H1 (cell line): ENCODE data around the gene HLA-DQA1. TPM values are rescaled to one million over a fixed set of nuclear protein-coding genes. Genes with fewer than 3 reads are reported as not detected.

Experiments
- CTCF ChIA-PET: fragments of 300-600 bp; sonication (Branson Sonifier 250); formaldehyde crosslinking; loops from one replicate; lab custom pipeline; 2021; ENCODE audit not compliant: partially characterized antibody; lab: Charles Lee
- POLR2A ChIA-PET: fragments of 300-600 bp; sonication (Branson Sonifier 250); formaldehyde crosslinking; loops from one replicate; lab custom pipeline; 2021; ENCODE audit warnings: inconsistent platforms; ENCODE audit not compliant: partially characterized antibody; lab: Charles Lee
- DNase-seq, 2 experiments: peaks; one replicate each; pipeline versions ENCODE4 v3.0.0 to v3.0.0-alpha.2; 2010 to 2022; ENCODE audit warnings: low spot score in 2 of 2, low read depth in 1 of 2, mixed read lengths in 1 of 2
- FAIRE-seq: peaks from 2 replicates; lab custom pipeline; 2011; peaks lifted over from hg19 to GRCh38; lab: Jason Lieb, UNC
- H2AFZ ChIP-seq: 2 replicates; pipeline ENCODE4 v1.8.1; 2012; ENCODE audit warnings: low read length, inconsistent platforms
- H2AK5ac ChIP-seq: 2 replicates; pipeline ENCODE4 v1.6.1; 2013; ENCODE audit warnings: low read depth, low read length
- H2BK120ac ChIP-seq: replicated peaks from 2 replicates; pipeline ENCODE3; 2013; ENCODE audit warnings: low read depth, low read length, inconsistent platforms
- H2BK12ac ChIP-seq: 2 replicates; pipeline ENCODE4 v1.6.1; 2013; ENCODE audit warnings: low read depth, low read length
- H2BK15ac ChIP-seq: 2 replicates; pipeline ENCODE4 v1.6.1; 2013; ENCODE audit warnings: low read length
- H2BK20ac ChIP-seq: 2 replicates; pipeline ENCODE4 v1.6.1; 2013; ENCODE audit warnings: low read length
- H2BK5ac ChIP-seq: 2 replicates; pipeline ENCODE4 v1.6.1; 2013; ENCODE audit warnings: low read depth, low read length
- H3K14ac ChIP-seq: 2 replicates; pipeline ENCODE4 v1.6.1; 2013; ENCODE audit warnings: inconsistent platforms; ENCODE audit not compliant: insufficient read length
- H3K18ac ChIP-seq: 2 replicates; pipeline ENCODE4 v1.6.1; 2013; ENCODE audit warnings: low read length; ENCODE audit errors: extremely low read depth
- H3K23ac ChIP-seq: 2 replicates; pipeline ENCODE4 v1.6.1; 2013; ENCODE audit warnings: inconsistent platforms; ENCODE audit not compliant: insufficient read length
- H3K23me2 ChIP-seq: 2 replicates; pipeline ENCODE4 v1.6.1; 2013; ENCODE audit warnings: low read depth, low read length
- H3K27ac ChIP-seq: 2 replicates; pipeline ENCODE4 v1.6.1; 2011; ENCODE audit warnings: low read depth, low read length, inconsistent platforms
- H3K27me3 ChIP-seq, 4 experiments: replicated peaks in 1 of 4; 1 replicate in 1 of 4; 2 replicates in 3 of 4; pipeline versions ENCODE4 v1.6.1 to v1.8.1; 2011 to 2013; ENCODE audit warnings: low read length in 3 of 4, mild to moderate bottlenecking in 3 of 4, inconsistent platforms in 2 of 4, mixed read lengths in 2 of 4, moderate library complexity in 1 of 4; ENCODE audit not compliant: control insufficient read depth in 3 of 4, insufficient read depth in 3 of 4; ENCODE audit errors: extremely low read depth in 1 of 4
- H3K36me3 ChIP-seq, 4 experiments: 2 replicates each; pipeline versions ENCODE4 v1.6.1 to v1.8.1; 2011 to 2013; ENCODE audit warnings: mild to moderate bottlenecking in 4 of 4, low read length in 3 of 4, moderate library complexity in 2 of 4, control low read depth in 1 of 4, inconsistent platforms in 1 of 4; ENCODE audit not compliant: insufficient read depth in 4 of 4, control insufficient read depth in 2 of 4
- H3K4ac ChIP-seq: replicated peaks from 2 replicates; pipeline ENCODE3; 2013; ENCODE audit warnings: low read length, low read depth, mixed read lengths, inconsistent platforms; ENCODE audit not compliant: insufficient read length
- H3K4me1 ChIP-seq, 4 experiments: replicated peaks in 1 of 4; 1 replicate in 1 of 4; 2 replicates in 3 of 4; pipeline versions ENCODE4 v1.6.1 to v1.8.1; 2011 to 2013; ENCODE audit warnings: low read length in 3 of 4, inconsistent platforms in 2 of 4, mixed read lengths in 1 of 4; ENCODE audit not compliant: insufficient read depth in 4 of 4, control insufficient read depth in 3 of 4
- H3K4me2 ChIP-seq, 2 experiments: 2 replicates each; pipeline versions ENCODE4 v1.6.1 to v1.8.1; 2011 to 2013; ENCODE audit warnings: low read depth in 2 of 2, low read length in 2 of 2, control low read depth in 1 of 2, inconsistent platforms in 1 of 2, mild to moderate bottlenecking in 1 of 2; ENCODE audit not compliant: insufficient read depth in 1 of 2
- H3K4me3 ChIP-seq, 4 experiments: fragments of 200-600, 300-600 bp in 1 of 4; sonication (generic), shearing (Covaris generic), sonication (Bioruptor Twin) in 1 of 4; 2 replicates each; pipeline versions ENCODE4 v1.5.1 to v1.8.1; 2011 to 2016; ENCODE audit warnings: low read length in 4 of 4, low read depth in 3 of 4, control low read depth in 2 of 4, inconsistent platforms in 2 of 4, mild to moderate bottlenecking in 2 of 4, mixed read lengths in 1 of 4, moderate library complexity in 1 of 4; ENCODE audit not compliant: insufficient read depth in 2 of 4; ENCODE audit errors: extremely low read depth in 1 of 4
- H3K56ac ChIP-seq: replicated peaks from 2 replicates; pipeline ENCODE3; 2013; ENCODE audit warnings: low read depth, mild to moderate bottlenecking, mixed read lengths, low read length, inconsistent platforms; ENCODE audit not compliant: insufficient read length
- H3K79me1 ChIP-seq: 2 replicates; pipeline ENCODE4 v1.6.1; 2013; ENCODE audit warnings: low read depth, low read length, control low read depth
- H3K79me2 ChIP-seq, 2 experiments: 2 replicates each; pipeline versions ENCODE4 v1.6.1 to v1.8.1; 2012 to 2013; ENCODE audit warnings: low read length in 2 of 2, mild to moderate bottlenecking in 2 of 2, inconsistent platforms in 1 of 2; ENCODE audit not compliant: insufficient read depth in 2 of 2, control insufficient read depth in 1 of 2
- H3K9ac ChIP-seq, 4 experiments: replicated peaks in 1 of 4; 1 replicate in 1 of 4; 2 replicates in 3 of 4; pipeline versions ENCODE4 v1.6.1 to v1.8.1; 2011 to 2013; ENCODE audit warnings: low read depth in 3 of 4, low read length in 3 of 4, control low read depth in 2 of 4, mild to moderate bottlenecking in 2 of 4, moderate library complexity in 2 of 4, inconsistent platforms in 1 of 4; ENCODE audit errors: extremely low read depth in 1 of 4
- H3K9me3 ChIP-seq, 2 experiments: 2 replicates each; pipeline versions ENCODE4 v1.6.1 to v1.8.1; 2012 to 2013; ENCODE audit warnings: mild to moderate bottlenecking in 2 of 2, moderate library complexity in 2 of 2, control low read depth in 1 of 2, inconsistent platforms in 1 of 2, low read depth in 1 of 2, low read length in 1 of 2, mixed read lengths in 1 of 2; ENCODE audit not compliant: insufficient read depth in 2 of 2
- H4K20me1 ChIP-seq, 2 experiments: replicated peaks in 1 of 2; 2 replicates each; pipeline versions ENCODE3 to v1.8.1; 2011 to 2013; ENCODE audit warnings: inconsistent platforms in 2 of 2, low read length in 2 of 2, mild to moderate bottlenecking in 1 of 2; ENCODE audit not compliant: insufficient read depth in 2 of 2, control insufficient read depth in 1 of 2
- H4K5ac ChIP-seq: 2 replicates; pipeline ENCODE4 v1.6.1; 2013; ENCODE audit warnings: low read length, low read depth, mixed read lengths, inconsistent platforms; ENCODE audit not compliant: insufficient read length
- H4K8ac ChIP-seq: 2 replicates; pipeline ENCODE4 v1.8.0; 2013; ENCODE audit warnings: mild to moderate bottlenecking, moderate library complexity, low read length, inconsistent platforms; ENCODE audit not compliant: insufficient read depth; ENCODE audit errors: extremely low read depth
- H4K91ac ChIP-seq: replicated peaks from 2 replicates; pipeline ENCODE3; 2013; ENCODE audit warnings: low read length, mixed read lengths, inconsistent platforms; ENCODE audit not compliant: insufficient read length
- CHD1 ChIP-seq: IDR thresholded peaks from 2 replicates; pipeline ENCODE4 v1.6.1; 2012; ENCODE audit warnings: low read depth, low read length, improper control_type of control experiment
- EGR1 ChIP-seq: IDR thresholded peaks from 2 replicates; pipeline ENCODE4 v1.6.1; 2011; ENCODE audit warnings: low read depth, low read length, borderline replicate concordance
- GTF2F1 ChIP-seq: IDR thresholded peaks from 2 replicates; pipeline ENCODE4 v1.6.1; 2012; ENCODE audit warnings: low read depth, low read length, improper control_type of control experiment, borderline replicate concordance
- RAD21 ChIP-seq, 2 experiments: IDR thresholded peaks in 1 of 2; conservative IDR thresholded peaks in 1 of 2; 2 replicates each; pipeline ENCODE4 v1.6.1; 2011; ENCODE audit warnings: low read depth in 2 of 2, low read length in 2 of 2, improper control_type of control experiment in 1 of 2, inconsistent platforms in 1 of 2, mild to moderate bottlenecking in 1 of 2, moderate library complexity in 1 of 2
- RNF2 ChIP-seq: fragments of 200-900, 300-1000 bp; sonication (generic); IDR thresholded peaks from 2 replicates; pipeline ENCODE4 v1.7.1; 2016; ENCODE audit warnings: borderline replicate concordance, low read depth, mild to moderate bottlenecking, antibody characterized with exemption, low read length; ENCODE audit not compliant: poor library complexity, severe bottlenecking; ENCODE audit errors: missing control alignments
- SP1 ChIP-seq: IDR thresholded peaks from 2 replicates; pipeline ENCODE4 v1.6.1; 2011; ENCODE audit warnings: low read depth, low read length
- SP4 ChIP-seq: IDR thresholded peaks from 2 replicates; pipeline ENCODE4 v1.6.1; 2012; ENCODE audit warnings: low read length, inconsistent platforms
- TBP ChIP-seq: IDR thresholded peaks from 2 replicates; pipeline ENCODE4 v1.6.1; 2011; ENCODE audit warnings: low read depth, low read length, improper control_type of control experiment
- ZNF274 ChIP-seq: IDR thresholded peaks from 2 replicates; pipeline ENCODE4 v1.7.0; 2012; ENCODE audit warnings: low read length, borderline replicate concordance; ENCODE audit errors: extremely low read depth
- WGBS, 2 experiments: shearing (Covaris generic) in 1 of 2; methylation state at CpG; one replicate each; pipeline versions ENCODE4 v1.1.6 to v1.1.7; 2013 to 2015; ENCODE audit warnings: low lambda C conversion rate in 2 of 2, mixed read lengths in 2 of 2, inconsistent platforms in 1 of 2, low coverage in 1 of 2, missing lambda C conversion rate in 1 of 2; ENCODE audit not compliant: insufficient replicate concordance in 2 of 2, insufficient coverage in 1 of 2, insufficient read length in 1 of 2; ENCODE audit errors: extremely low coverage in 1 of 2, missing lambda C conversion rate in 1 of 2; 5-methylcytosine and 5-hydroxymethylcytosine counted together
- polyA plus RNA-seq, 7 experiments: library from polyadenylated mRNA; depleted of rRNA in 3 of 7; stranded (reverse) in 5 of 7; unstranded in 2 of 7; fragments of >200 nt in 5 of 7; fragments of 200-250 nt in 2 of 7; gene quantifications; 1 replicate in 5 of 7; 2 replicates in 1 of 7; 4 replicates in 1 of 7; pipeline versions ENCODE4 v1.2.1 to v1.2.3, GENCODE V29; 2011 to 2013; ENCODE audit warnings: missing spikeins in 2 of 7, mixed read lengths in 2 of 7
- total RNA-seq: library from RNA; stranded (reverse); fragmentation: NEBNext Ultra II Directional; extraction: Animal tissue kit (Norgen Biotek cat#: 25700); gene quantifications from 2 replicates; pipeline ENCODE4 v1.2.1, GENCODE V29; 2021
- TF ChIP-seq, protein P1 (sequence below), 3 experiments: IDR thresholded peaks; 1 replicate in 2 of 3; 2 replicates in 1 of 3; pipeline versions ENCODE4 v1.5.1 to v1.6.1; 2011; ENCODE audit warnings: low read length in 3 of 3, mild to moderate bottlenecking in 3 of 3, inconsistent platforms in 2 of 3, low read depth in 1 of 3, moderate library complexity in 1 of 3; ENCODE audit not compliant: insufficient read depth in 1 of 3; ENCODE audit errors: control extremely low read depth in 1 of 3
- TF ChIP-seq, protein P2 (sequence below): IDR thresholded peaks from 2 replicates; pipeline ENCODE4 v1.6.1; 2012; ENCODE audit warnings: inconsistent platforms

The HLA-DQA1 gene
- total and polyA plus RNA-seq, 2 of the 8 experiments (the other 6 are each of a cell fraction or from before 2014, with no cell fraction given): 0.12 TPM; not detected in 1

DNA sequence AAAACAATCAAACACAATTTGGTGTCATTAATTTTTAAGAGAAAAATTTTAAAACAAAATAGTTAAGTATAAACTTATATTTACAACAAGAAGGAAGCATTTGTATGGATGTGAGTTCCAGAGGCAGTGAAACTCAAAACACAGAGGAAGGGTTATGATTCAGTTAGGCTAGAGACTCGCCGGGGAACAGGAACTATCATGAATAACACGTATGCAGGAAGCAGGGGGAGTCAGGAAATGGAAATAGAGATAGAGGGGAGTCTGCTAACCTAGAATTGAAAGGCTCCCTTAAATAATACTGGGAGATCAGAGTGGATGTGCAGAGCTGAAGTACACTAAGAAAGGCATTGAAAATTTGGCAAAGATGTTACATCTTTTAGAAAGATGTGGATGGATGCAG, 33.3 kb upstream of the HLA-DQA1 start:
- Histone ChIP-seq H3K56ac (no peak overlapping the region), H3K36me3 (no peaks in the 10 kb centered on the region), H3K18ac (no peak overlapping the region), H2AFZ (no peak overlapping the region), H3K4me2 (no peak overlapping the region), H3K4ac (no peak overlapping the region), H2AK5ac (no peak overlapping the region), H4K5ac (no peak overlapping the region), H2BK120ac (no peak overlapping the region), H3K27ac (no peak overlapping the region), H3K4me1 (no peaks in the 10 kb centered on the region), H2BK20ac (no peak overlapping the region), H3K27me3 (no peaks in the 10 kb centered on the region), H3K4me3 (no peak overlapping the region), H2BK12ac (no peak overlapping the region), H3K9ac (no peak overlapping the region), H4K20me1 (no peaks in the 10 kb centered on the region), H2BK15ac (no peak overlapping the region), H2BK5ac (no peak overlapping the region), H4K91ac (no peak overlapping the region), H3K9me3 (no peaks in the 10 kb centered on the region), H3K79me2 (no peaks in the 10 kb centered on the region), H3K79me1 (no peaks in the 10 kb centered on the region), H3K23me2 (no peaks in the 10 kb centered on the region), H3K23ac (no peak overlapping the region), H4K8ac (no peak overlapping the region), H3K14ac (no peak overlapping the region)
- CTCF ChIA-PET: no interaction called here
- no peak for DNase-seq
- WGBS, 2 experiments: 70% methylated on average over 3 of the region's 3 CpGs; no CpG with 5 or more reads in 1 of the 2 experiments
- POLR2A ChIA-PET: no interaction called here
- FAIRE-seq: no peak
- TF ChIP-seq ZNF274 (no peak), RAD21 (IDR thresholded peaks at IDR 0.05 in 1 of 2, conservative IDR thresholded peaks at IDR 0.05 in 1 of 2; ENCODE audit: low read depth in 2 of 2, low read length in 2 of 2) (no peak), EGR1 (no peak), SP1 (no peak), SP4 (no peak), GTF2F1 (no peak), RNF2 (no peak), CHD1 (no peak), TBP (no peak)
- TF ChIP-seq, protein P1, sequence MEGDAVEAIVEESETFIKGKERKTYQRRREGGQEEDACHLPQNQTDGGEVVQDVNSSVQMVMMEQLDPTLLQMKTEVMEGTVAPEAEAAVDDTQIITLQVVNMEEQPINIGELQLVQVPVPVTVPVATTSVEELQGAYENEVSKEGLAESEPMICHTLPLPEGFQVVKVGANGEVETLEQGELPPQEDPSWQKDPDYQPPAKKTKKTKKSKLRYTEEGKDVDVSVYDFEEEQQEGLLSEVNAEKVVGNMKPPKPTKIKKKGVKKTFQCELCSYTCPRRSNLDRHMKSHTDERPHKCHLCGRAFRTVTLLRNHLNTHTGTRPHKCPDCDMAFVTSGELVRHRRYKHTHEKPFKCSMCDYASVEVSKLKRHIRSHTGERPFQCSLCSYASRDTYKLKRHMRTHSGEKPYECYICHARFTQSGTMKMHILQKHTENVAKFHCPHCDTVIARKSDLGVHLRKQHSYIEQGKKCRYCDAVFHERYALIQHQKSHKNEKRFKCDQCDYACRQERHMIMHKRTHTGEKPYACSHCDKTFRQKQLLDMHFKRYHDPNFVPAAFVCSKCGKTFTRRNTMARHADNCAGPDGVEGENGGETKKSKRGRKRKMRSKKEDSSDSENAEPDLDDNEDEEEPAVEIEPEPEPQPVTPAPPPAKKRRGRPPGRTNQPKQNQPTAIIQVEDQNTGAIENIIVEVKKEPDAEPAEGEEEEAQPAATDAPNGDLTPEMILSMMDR (IDR thresholded peaks at IDR 0.05; ENCODE audit: control extremely low read depth in 1 of 3, insufficient read depth in 1 of 3, low read depth in 1 of 3, low read length in 3 of 3): no peak
- TF ChIP-seq, protein P2, sequence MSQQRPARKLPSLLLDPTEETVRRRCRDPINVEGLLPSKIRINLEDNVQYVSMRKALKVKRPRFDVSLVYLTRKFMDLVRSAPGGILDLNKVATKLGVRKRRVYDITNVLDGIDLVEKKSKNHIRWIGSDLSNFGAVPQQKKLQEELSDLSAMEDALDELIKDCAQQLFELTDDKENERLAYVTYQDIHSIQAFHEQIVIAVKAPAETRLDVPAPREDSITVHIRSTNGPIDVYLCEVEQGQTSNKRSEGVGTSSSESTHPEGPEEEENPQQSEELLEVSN: no peak
